ENCODE measurements around the gene PHACTR1.
A peak's percentile ranks its signal among the peaks of the same experiment; 100 is the strongest.

The PHACTR1 gene

GRCh38 chr6:12987783-12988182, 271.2 kb downstream of the PHACTR1 start:
- DNase-seq (ENCODE audit: low spot score) (no peak), FAIRE-seq (no peak)

DNA sequence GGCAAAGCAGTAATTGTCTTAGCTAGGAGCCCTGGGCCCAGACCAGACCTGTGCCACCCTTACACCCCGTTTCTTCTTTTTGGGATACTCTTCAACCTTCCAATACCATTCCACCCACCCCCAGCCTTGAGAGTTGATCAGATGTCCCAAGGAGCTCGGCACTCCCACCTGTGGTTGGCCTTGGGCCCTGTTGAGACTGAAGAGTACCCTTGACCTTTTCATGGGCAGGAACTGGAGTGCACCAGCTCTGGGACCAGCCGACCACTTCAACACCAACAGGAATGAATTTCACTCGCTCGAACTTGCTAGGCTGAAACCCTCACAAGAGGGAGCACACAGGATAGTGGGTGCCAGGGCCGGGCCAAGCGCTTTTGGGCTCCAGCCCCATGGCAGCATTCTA, 273.6 kb downstream of the PHACTR1 start:
- no peak for FAIRE-seq
- no peak for DNase-seq (ENCODE audit: low spot score)

- DNase-seq (ENCODE audit: low spot score) (no peak), FAIRE-seq (no peak)
Observed at GRCh38 chr6:12991435-12991834, 274.9 kb downstream of the PHACTR1 start.

GRCh38 chr6:12992770-12993169, 276.2 kb downstream of the PHACTR1 start:
- no peak for FAIRE-seq
- no peak for DNase-seq (ENCODE audit: low spot score)

- DNase-seq (ENCODE audit: low spot score) (no peak), FAIRE-seq (no peak)
Observed at GRCh38 chr6:12993283-12993898, 276.8 kb downstream of the PHACTR1 start.

- no peak for DNase-seq (ENCODE audit: low spot score)
- peak; percentile 35 for FAIRE-seq
Observed at GRCh38 chr6:12995419-12995818, 278.9 kb downstream of the PHACTR1 start.

DNA sequence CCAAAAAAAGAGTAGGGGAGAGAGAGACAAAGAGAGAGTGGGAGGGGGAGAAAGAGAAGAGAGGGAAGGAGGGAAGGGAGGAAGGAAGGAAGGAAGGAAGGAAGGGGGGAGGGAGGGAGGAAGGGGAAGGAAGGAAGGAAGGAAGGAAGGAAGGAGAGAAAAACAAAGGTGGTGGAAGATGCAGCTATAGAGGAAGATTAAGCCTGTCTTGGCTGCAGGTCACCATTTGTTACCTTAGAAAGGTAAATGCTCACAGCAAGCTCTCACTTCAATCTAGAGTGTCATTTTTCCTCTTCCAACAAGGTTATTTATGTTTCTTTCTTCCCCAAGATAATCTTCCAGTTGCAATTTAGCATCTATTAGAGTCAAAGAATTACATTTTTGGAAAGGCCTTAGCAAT, 284.0 kb downstream of the PHACTR1 start:
- FAIRE-seq (no peak), DNase-seq (ENCODE audit: low spot score) (no peak)

- no peak for DNase-seq (ENCODE audit: low spot score)
- no peak for FAIRE-seq
Observed at GRCh38 chr6:13001927-13002326, 285.4 kb downstream of the PHACTR1 start.

DNA sequence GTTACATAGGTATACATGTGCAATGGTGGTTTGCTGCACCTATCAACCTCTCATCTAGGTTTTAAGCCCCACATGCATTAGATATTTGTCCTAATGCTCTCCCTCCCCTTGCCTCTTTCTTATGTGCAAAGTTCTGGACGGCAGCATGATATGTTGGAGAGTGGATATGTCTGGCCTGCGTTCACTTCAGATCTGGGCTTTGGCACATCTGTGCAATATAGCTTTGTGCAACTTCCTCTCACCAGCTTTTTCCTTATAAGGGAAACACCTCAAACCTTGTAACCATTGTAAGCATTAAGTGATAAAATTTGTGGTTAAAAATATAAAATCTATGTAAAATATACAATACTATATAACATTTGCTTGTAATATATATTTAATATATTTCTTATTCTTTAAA, 288.0 kb downstream of the PHACTR1 start:
- FAIRE-seq: no peak

DNA sequence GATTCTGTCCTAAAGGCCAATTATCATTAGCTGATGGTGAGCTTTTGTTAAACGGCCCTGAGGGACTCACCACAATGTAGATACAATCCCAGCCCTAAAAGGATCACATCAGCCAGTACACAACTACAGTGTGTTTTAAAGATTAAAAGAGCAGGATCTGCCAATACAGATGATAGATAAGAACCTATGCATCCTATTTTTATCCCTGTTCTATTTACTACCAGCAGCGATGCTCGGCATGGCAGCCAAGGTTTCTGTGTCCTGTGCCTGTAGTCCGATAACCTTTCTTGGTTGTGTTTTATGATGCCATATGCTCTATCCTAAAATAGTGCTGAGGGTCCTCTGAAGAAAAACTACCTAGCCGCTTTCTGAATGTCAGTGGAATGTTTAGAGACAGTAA, 289.4 kb downstream of the PHACTR1 start:
- DNase-seq (ENCODE audit: low spot score): no peak
- no peak for FAIRE-seq

More for the DNA sequence above, 288.0 kb downstream of the PHACTR1 start:
- no peak for DNase-seq (ENCODE audit: low spot score)

GRCh38 chr6:13006578-13007300, 290.2 kb downstream of the PHACTR1 start:
- FAIRE-seq (no peak), DNase-seq (ENCODE audit: low spot score) (no peak)

GRCh38 chr6:13007744-13008143, 291.2 kb downstream of the PHACTR1 start:
- FAIRE-seq (no peak), DNase-seq (ENCODE audit: low spot score) (no peak)

- FAIRE-seq: no peak
- no peak for DNase-seq (ENCODE audit: low spot score)
Observed at GRCh38 chr6:13009031-13009430, 292.5 kb downstream of the PHACTR1 start.

GRCh38 chr6:13009461-13009860, 292.9 kb downstream of the PHACTR1 start:
- DNase-seq (ENCODE audit: low spot score) (no peak), FAIRE-seq (no peak)

DNA sequence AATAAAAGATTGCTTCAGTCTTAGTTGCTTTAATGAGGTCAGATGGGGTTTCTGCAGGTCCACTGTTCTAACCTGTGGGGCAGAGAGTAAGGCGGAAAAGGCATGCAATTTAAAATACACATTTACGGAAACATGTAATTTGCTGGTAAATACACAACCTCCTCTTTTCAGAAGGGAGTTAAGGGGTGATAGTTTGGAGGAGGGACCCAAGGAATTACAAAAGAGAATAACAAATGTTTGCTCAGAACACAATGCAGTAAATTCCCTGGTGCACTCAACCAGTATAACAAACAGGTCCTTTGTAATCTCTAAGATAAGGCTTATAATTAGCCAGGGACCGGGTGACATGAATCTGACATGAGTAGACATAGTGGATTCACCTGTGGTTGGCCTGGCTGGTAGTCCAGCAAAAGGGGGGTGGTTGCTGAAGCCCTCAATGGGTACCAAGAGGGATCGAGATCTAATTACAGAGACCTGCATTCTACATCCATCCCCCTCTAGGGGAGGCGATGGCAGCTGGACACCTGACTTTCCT, 295.1 kb downstream of the PHACTR1 start:
- FAIRE-seq (no peak), DNase-seq (ENCODE audit: low spot score) (no peak)

- DNase-seq (ENCODE audit: low spot score) (no peak), FAIRE-seq (no peak)
Observed at GRCh38 chr6:13012296-13012695, 295.7 kb downstream of the PHACTR1 start.

DNA sequence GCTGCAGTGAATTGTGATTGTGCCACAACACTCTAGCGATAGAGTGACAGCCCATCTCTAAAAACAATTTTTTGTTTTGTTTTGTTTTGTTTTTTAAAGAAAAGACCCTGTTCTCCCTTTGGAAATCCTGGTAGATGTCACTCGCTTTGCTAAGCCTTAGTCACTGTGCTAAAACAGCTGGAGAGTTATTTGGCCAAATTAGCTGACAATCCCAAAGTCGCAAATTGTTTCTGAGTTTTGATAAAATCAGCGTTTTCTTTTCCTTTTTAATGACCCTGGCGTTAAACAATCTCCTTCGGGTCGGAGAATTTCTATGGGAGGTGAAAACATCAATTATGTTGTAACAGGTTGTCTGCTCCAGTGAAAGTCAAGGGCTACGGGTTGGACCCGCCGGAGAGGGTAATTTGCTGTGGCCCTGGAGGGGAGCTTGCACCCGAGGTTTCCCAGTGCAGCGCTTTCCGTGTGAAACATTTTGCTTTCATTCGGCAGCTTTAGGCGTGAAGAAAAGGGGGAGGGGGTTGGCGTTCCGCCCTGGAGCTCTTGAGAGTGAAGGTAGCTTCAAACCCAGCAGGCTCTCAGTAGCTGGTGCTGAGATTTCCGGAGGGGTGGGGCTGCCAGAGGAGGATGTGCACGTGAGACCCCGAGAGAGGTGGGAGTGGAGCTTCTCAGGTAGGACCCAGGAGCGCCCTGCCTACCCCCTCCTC, 296.6 kb downstream of the PHACTR1 start:
- FAIRE-seq (no peak), DNase-seq (ENCODE audit: low spot score) (no peak)

DNA sequence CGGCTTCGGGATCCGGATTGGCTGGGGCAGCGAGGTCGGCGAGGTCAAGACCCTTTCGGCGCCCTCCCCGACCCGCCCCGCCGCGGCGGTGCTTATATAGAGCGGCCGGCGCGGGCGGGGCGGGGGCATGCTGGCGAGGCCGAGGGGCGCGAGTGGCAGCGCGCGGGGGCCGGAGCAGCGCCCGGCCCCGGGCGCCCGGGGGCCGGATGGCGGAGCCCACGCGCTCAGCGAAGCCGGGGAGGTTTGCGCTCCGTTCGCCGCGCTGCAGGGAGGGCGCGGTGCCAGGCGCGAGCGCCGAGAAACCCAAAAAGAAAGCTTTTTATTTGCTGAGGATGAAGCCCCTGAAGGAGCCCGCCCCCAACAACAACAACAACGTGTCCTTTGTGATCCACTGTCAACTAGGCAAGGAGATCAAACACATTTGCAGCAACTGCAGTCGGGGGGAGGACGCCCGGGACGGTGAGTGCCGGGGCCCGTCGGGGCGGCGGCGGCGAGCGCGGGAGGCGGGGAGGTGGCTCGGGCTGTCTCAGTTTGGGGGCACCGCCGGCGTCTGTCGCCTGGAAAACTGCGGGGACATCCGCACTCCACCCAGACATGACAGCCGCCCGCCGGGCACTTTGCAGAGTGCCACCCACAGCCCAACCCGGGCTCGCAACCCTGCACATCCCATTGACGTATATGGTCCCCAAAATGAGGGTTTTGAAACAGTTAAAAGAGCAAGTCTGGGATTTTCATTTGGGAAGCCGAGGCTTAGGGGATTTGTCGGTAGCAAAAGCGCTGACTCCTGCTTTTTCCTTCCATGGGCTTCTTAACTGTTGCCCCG, 297.3 kb downstream of the PHACTR1 start:
- no peak for DNase-seq (ENCODE audit: low spot score)
- no peak for FAIRE-seq

GRCh38 chr6:13014504-13015378, 298.2 kb downstream of the PHACTR1 start:
- FAIRE-seq: no peak

GRCh38 chr6:13015379-13015681, 298.8 kb downstream of the PHACTR1 start:
- DNase-seq (ENCODE audit: low spot score): no peak
- FAIRE-seq: no peak

More at GRCh38 chr6:13014504-13015378, 298.2 kb downstream of the PHACTR1 start:
- no peak for DNase-seq (ENCODE audit: low spot score)

GRCh38 chr6:13024616-13025015, 308.0 kb downstream of the PHACTR1 start:
- no peak for DNase-seq (ENCODE audit: low spot score)
- no peak for FAIRE-seq

Data from RCC 7860 (cell line).